Endothelial cell of umbilical vein (primary cell): ENCODE data around the gene ORAI3. TPM values are rescaled to one million over a fixed set of nuclear protein-coding genes. Genes with fewer than 3 reads are reported as not detected.

Source experiments
- BruUV-seq: library from RNA; stranded (reverse); fragments of 400-500 nt; replicated peaks from 2 replicates; lab custom pipeline; 2021; lab: Mats Ljungman, UMichigan
- CTCF ChIA-PET: fragments of 300-600, 350-600 bp; sonication (Branson Sonifier 250); formaldehyde crosslinking; loops from one replicate; lab custom pipeline; 2021; ENCODE audit warnings: antibody characterized with exemption, inconsistent platforms; lab: Charles Lee
- POLR2A ChIA-PET: fragments of 300-600, 350-600 bp; sonication (Branson Sonifier 250); formaldehyde crosslinking; loops from one replicate; lab custom pipeline; 2021; ENCODE audit warnings: antibody characterized with exemption, inconsistent platforms; lab: Charles Lee
- DNase-seq: peaks from one replicate; pipeline ENCODE4 v3.0.0-alpha.2; 2011; ENCODE audit warnings: low read depth, low spot score
- FAIRE-seq: peaks from 2 replicates; lab custom pipeline; 2011; peaks lifted over from hg19 to GRCh38; lab: Jason Lieb, UNC
- H2AFZ ChIP-seq: 2 replicates; pipeline ENCODE4 v1.6.0; 2012; ENCODE audit warnings: low read depth, low read length, control low read depth, inconsistent platforms
- H3K27ac ChIP-seq: 2 replicates; pipeline ENCODE4 v1.5.1; 2011; ENCODE audit warnings: low read depth, mild to moderate bottlenecking, control low read depth, low read length, moderate library complexity; ENCODE audit not compliant: insufficient read depth
- H3K27me3 ChIP-seq, 2 experiments: 2 replicates each; pipeline versions ENCODE4 v1.6.0 to v1.6.1; 2011; ENCODE audit warnings: low read length in 2 of 2, mixed read lengths in 1 of 2; ENCODE audit not compliant: control insufficient read depth in 2 of 2, insufficient read depth in 2 of 2
- H3K36me3 ChIP-seq, 2 experiments: 2 replicates in 1 of 2; 3 replicates in 1 of 2; pipeline ENCODE4 v1.5.1; 2011; ENCODE audit warnings: low read length in 2 of 2, mild to moderate bottlenecking in 1 of 2, moderate library complexity in 1 of 2; ENCODE audit not compliant: control insufficient read depth in 2 of 2, insufficient read depth in 2 of 2; ENCODE audit errors: extremely low read depth in 1 of 2
- H3K4me1 ChIP-seq: 3 replicates; pipeline ENCODE4 v1.5.1; 2011; ENCODE audit warnings: mild to moderate bottlenecking, low read length; ENCODE audit not compliant: control insufficient read depth, insufficient read depth; ENCODE audit errors: extremely low read depth
- H3K4me2 ChIP-seq: 2 replicates; pipeline ENCODE4 v1.6.1; 2011; ENCODE audit warnings: low read length, control low read depth, mixed read lengths; ENCODE audit not compliant: insufficient read depth
- H3K4me3 ChIP-seq, 3 experiments: fragments of 200-600 bp in 1 of 3; sonication (generic), shearing (Covaris generic) in 1 of 3; replicated peaks in 1 of 3; 2 replicates each; pipeline ENCODE4 v1.5.1; 2011 to 2016; ENCODE audit warnings: control low read depth in 3 of 3, low read length in 3 of 3, mild to moderate bottlenecking in 2 of 3, inconsistent platforms in 1 of 3, low read depth in 1 of 3, moderate library complexity in 1 of 3; ENCODE audit not compliant: insufficient read depth in 1 of 3
- H3K79me2 ChIP-seq: 2 replicates; pipeline ENCODE4 v1.6.0; 2012; ENCODE audit warnings: low read length, inconsistent platforms; ENCODE audit not compliant: control insufficient read depth, insufficient read depth
- H3K9ac ChIP-seq: replicated peaks from 2 replicates; pipeline ENCODE3; 2011; ENCODE audit warnings: low read length, control low read depth; ENCODE audit not compliant: insufficient read depth; ENCODE audit errors: extremely low read depth
- H3K9me1 ChIP-seq: replicated peaks from 3 replicates; pipeline ENCODE4 v1.6.0; 2011; ENCODE audit warnings: mild to moderate bottlenecking, low read length; ENCODE audit not compliant: control insufficient read depth, insufficient read depth; ENCODE audit errors: extremely low read depth
- H3K9me3 ChIP-seq: replicated peaks from 2 replicates; pipeline ENCODE4 v1.5.1; 2012; ENCODE audit warnings: low read length, inconsistent platforms; ENCODE audit not compliant: control insufficient read depth, insufficient read depth
- H4K20me1 ChIP-seq: replicated peaks from 2 replicates; pipeline ENCODE3; 2011; ENCODE audit warnings: mild to moderate bottlenecking, low read length; ENCODE audit not compliant: control insufficient read depth, insufficient read depth; ENCODE audit errors: extremely low read depth
- FOS ChIP-seq: IDR thresholded peaks from 2 replicates; pipeline ENCODE4 v1.6.1; 2011; ENCODE audit warnings: mild to moderate bottlenecking, low read length, moderate library complexity, borderline replicate concordance; ENCODE audit not compliant: insufficient read depth
- GATA2 ChIP-seq: IDR thresholded peaks from 2 replicates; pipeline ENCODE4 v1.7.0; 2011; ENCODE audit warnings: low read depth, mild to moderate bottlenecking, moderate library complexity, mixed read lengths, low read length; ENCODE audit not compliant: insufficient read length, insufficient read depth
- JUN ChIP-seq: IDR thresholded peaks from 2 replicates; pipeline ENCODE4 v1.6.1; 2011; ENCODE audit warnings: borderline replicate concordance, low read depth; ENCODE audit not compliant: insufficient read length, insufficient read depth
- MYC ChIP-seq: IDR thresholded peaks from one replicate; pipeline ENCODE4 v1.6.1; 2011; ENCODE audit warnings: mild to moderate bottlenecking, low read depth, low read length
- POLR2A ChIP-seq: IDR thresholded peaks from 2 replicates; pipeline ENCODE4 v1.6.1; 2012; ENCODE audit warnings: low read depth, mild to moderate bottlenecking, control low read depth, low read length
- POLR2AphosphoS5 ChIP-seq: IDR thresholded peaks from 2 replicates; pipeline ENCODE4 v1.6.1; 2012; ENCODE audit warnings: low read depth, mild to moderate bottlenecking, control low read depth, low read length, moderate library complexity; ENCODE audit not compliant: insufficient read depth
- dilution Hi-C: fragments of 300-500 bp; cut with MboI; formaldehyde crosslinking; loops from one replicate; pipeline ENCODE4 v1.15.0; 2019; ENCODE audit warnings: low sequenced_read_pairs; ENCODE audit not compliant: extremely low pct_ligation_motif_present
- intact Hi-C: fragments of 100-400 bp; cut with micrococcal nuclease; formaldehyde crosslinking; loops from one replicate; pipeline ENCODE4 v1.10.0; 2022
- polyA plus RNA-seq, 4 experiments: library from polyadenylated mRNA; depleted of rRNA in 3 of 4; stranded (reverse) in 3 of 4; unstranded in 1 of 4; fragments of >200 nt; gene quantifications; 2 replicates each; pipeline versions ENCODE4 v1.2.1 to v1.2.3, GENCODE V29; 2011 to 2012; ENCODE audit warnings: missing spikeins in 1 of 4
- total RNA-seq: library from RNA; stranded (reverse); gene quantifications from 2 replicates; pipeline ENCODE4 v1.2.3, GENCODE V29; 2021
- TF ChIP-seq, protein P1 (sequence below), 2 donors: IDR thresholded peaks; 1 replicate in 1 of 2; 2 replicates in 1 of 2; pipeline ENCODE4 v1.5.1; 2011; ENCODE audit warnings: low read length in 2 of 2, mild to moderate bottlenecking in 2 of 2, moderate library complexity in 2 of 2, control low read depth in 1 of 2, inconsistent platforms in 1 of 2, low read depth in 1 of 2; ENCODE audit not compliant: insufficient read depth in 1 of 2; ENCODE audit errors: extremely low read depth in 1 of 2
- TF ChIP-seq, protein P2 (sequence below): IDR thresholded peaks from 2 replicates; pipeline ENCODE4 v1.6.1; 2011; ENCODE audit not compliant: insufficient read depth, insufficient read length

Gene ORAI3
- total and polyA plus RNA-seq, 2 donors (not counting 3 experiments of a cell fraction or from before 2014, with no cell fraction given) = 17.6 to 25.4 TPM

DNA sequence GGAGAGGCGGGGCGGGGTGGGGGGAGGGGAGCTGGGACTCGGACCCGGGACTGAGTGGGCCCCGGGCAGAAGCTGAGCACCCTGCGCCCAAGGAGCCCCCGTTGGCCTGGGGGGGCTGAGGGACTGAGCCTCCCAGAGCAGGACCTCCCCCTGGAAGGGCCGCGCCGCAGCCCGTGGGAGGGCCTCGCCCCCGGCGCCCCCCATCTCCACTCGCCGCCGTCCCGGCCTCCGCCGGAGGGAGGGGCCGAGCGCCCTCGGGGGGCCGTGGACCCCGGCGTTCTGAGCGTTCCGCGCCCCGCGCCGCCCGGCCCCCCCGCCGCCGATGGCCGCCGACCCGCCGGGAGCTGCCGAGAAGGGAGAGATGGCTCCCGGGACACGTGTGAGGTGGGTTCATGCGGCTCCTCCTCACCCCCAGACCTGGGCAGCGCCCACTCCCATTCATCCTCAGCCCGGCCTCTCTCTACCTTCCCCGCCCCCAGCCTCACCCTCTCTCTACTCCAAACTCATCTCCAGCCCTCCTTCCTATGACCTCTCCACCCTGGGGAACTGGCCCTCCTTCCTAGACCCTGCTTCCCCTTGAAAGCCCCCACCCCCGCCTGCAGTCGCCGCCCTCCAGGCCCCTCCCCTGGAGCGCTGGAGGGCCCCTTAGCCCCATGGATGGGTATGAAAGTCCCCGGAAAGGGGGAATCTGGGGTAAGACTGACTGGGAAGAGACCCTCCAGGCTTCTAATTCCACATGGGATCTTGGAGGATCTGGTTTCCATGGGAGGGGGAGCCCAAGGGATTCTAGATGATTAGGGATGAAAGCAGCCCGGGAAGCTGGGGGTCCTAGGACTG lies 24.6 kb upstream of the ORAI3 start:
- peak overlapping the region; percentile 44 for H3K4me2 ChIP-seq
- DNase-seq = no peak
- POLR2A ChIA-PET = interaction anchor here (0.6 kb wide), 1 partner anchor 31 kb away, joined by 5 read pairs; no protein-coding TSS in a partner anchor
- TF ChIP-seq, protein P1, sequence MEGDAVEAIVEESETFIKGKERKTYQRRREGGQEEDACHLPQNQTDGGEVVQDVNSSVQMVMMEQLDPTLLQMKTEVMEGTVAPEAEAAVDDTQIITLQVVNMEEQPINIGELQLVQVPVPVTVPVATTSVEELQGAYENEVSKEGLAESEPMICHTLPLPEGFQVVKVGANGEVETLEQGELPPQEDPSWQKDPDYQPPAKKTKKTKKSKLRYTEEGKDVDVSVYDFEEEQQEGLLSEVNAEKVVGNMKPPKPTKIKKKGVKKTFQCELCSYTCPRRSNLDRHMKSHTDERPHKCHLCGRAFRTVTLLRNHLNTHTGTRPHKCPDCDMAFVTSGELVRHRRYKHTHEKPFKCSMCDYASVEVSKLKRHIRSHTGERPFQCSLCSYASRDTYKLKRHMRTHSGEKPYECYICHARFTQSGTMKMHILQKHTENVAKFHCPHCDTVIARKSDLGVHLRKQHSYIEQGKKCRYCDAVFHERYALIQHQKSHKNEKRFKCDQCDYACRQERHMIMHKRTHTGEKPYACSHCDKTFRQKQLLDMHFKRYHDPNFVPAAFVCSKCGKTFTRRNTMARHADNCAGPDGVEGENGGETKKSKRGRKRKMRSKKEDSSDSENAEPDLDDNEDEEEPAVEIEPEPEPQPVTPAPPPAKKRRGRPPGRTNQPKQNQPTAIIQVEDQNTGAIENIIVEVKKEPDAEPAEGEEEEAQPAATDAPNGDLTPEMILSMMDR (IDR thresholded peaks at IDR 0.05; ENCODE audit: extremely low read depth in 1 of 2, insufficient read depth in 1 of 2, low read depth in 1 of 2, low read length in 2 of 2) = no peak
- TF ChIP-seq, protein P2, sequence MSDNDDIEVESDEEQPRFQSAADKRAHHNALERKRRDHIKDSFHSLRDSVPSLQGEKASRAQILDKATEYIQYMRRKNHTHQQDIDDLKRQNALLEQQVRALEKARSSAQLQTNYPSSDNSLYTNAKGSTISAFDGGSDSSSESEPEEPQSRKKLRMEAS = no peak
- TF ChIP-seq POLR2AphosphoS5 (no peak), POLR2A (no peak), JUN (no peak), MYC (no peak), GATA2 (no peak), FOS (no peak)
- no peaks in the 10 kb centered on the region for H3K79me2 ChIP-seq
- H3K4me1 ChIP-seq = peaks cover 2% of the 10 kb centered on the region
- FAIRE-seq = no peak
- H3K27me3 ChIP-seq = no peaks in the 10 kb centered on the region
- H3K36me3 ChIP-seq = peaks cover 0 to 14% of the 10 kb centered on the region in 2 experiments
- H3K27ac ChIP-seq = no peak overlapping the region
- no TSS peak for BruUV-seq
- CTCF ChIA-PET = interaction anchor here (0.8 to 1.6 kb wide), 3 partner anchors 18 to 80 kb away, joined by 3 to 9 read pairs (median 5); no protein-coding TSS in a partner anchor
- intact Hi-C loops = loop anchor here (5.0 kb wide), 1 partner anchor 162 kb away; the partner anchor contains the start of genes CFAP119 and RNF40
- peak overlapping the region; percentile 25 to 87 (median 39) for H3K4me3 ChIP-seq
- peak overlapping the region; percentile 35 for H3K9ac ChIP-seq
- no peaks in the 10 kb centered on the region for H3K9me1 ChIP-seq
- dilution Hi-C loops = no loop called here
- no peaks in the 10 kb centered on the region for H4K20me1 ChIP-seq
- H2AFZ ChIP-seq = no peak overlapping the region
- no peaks in the 10 kb centered on the region for H3K9me3 ChIP-seq
